Hematopoietic multipotent progenitor cell treated with erythropoietin and hydrocortisone succinate and interleukin-3 and kit ligand, for 15 days (in vitro differentiated cells): Measurements from ENCODE around the gene CAB39L.
"Not testable (repeated sequence)": the region's sequence is repeated elsewhere in the genome, so short reads cannot be mapped to it uniquely, and the experiment has no call there.

Source experiments
- DNase-seq: peaks from one replicate; pipeline ENCODE4 v3.0.0-alpha.2; 2015; ENCODE audit warnings: low spot score

The CAB39L gene

DNA sequence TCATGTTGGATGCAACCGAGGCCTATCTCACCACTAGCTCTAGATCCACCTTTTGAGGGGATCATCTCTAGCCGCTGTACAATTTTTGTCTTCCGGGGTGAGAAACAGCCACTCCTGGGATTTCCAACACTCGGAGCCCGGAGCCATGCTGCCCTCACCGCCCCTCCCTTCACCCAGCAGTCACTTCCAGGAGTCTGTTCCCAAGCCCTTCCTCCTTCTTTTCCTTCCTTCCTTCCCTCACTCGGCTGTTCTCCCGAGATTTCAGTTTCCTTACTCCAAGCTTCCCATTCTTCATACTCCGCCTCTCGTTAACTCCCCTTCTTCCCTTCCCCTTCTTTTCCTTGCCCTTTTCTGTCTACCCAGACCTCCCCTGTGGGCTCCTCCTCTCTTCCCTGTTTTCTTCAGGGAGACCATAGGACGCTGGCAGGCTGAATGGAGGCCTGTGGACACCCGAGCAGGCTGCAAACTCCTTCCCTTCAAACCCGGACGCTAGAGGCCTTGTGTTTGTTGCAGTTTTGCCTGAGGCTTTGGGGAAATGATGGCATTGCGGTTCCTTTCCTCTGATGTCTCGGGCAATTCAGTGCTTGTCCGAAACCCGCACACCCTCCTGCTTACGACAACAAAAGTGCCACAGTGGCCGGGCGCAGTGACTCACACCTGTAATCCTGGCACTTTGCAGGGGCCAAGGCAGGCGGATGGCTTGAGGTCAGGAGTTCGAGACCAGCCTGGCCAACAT lies 96.0 kb downstream of the CAB39L start:
- no peak for DNase-seq

DNA sequence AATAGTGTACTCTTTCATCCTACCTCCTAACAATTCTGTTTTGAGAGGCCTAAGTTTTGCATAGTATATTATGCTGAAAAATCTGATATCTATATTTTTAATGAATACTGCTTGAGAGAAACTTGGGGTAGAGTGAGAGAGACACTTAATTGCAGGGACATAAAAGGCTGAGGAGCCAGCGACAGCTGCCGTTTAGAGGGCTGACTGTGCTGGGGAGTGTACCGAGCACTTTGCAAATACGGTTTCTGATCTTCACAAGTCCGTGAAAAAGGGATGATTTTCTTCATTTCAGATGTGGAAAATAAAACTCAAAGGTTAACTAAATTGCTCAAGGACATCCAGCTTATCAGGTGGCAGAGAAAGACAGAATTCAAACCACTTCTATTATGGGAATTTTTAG lies 97.4 kb downstream of the CAB39L start:
- DNase-seq: no peak

DNA sequence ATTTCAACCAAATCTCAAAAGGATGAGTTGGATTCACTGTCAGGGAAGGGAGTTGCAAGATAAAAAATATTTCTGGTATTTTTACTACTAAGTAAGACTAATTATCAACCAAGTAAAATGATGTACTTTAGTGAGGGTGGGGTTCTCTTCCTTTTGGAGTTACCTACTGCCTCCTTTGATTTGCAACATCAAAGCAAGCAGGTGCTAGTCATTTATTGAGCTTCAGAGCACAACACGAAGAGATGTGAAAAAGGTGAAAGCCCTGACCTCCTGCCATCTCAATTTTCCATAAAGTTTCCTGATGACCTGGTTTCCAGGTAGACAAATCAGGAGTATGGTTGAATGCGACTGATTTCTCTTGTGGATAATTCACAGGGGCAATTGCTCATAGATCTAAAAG lies 100.1 kb downstream of the CAB39L start:
- DNase-seq: no peak

DNA sequence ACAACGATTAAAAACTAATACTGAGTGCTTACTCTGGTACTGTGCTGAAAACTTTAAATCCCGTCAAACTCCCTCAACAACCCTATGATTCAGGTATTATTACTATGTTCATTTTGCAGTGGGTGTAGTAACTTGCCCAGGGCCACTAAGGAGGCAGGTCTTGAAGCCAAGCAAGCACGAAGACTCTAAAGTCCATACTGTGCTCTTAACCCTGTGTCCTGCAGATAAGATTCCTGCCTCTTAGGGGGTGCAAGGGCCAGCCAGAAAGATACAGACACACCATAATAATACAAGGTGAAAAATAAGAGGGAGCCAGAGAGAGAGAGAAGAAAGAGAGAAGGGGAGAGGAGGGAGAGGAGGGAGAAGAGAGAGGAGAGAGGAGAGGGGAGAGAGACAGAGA lies 100.6 kb downstream of the CAB39L start:
- DNase-seq: no peak

DNA sequence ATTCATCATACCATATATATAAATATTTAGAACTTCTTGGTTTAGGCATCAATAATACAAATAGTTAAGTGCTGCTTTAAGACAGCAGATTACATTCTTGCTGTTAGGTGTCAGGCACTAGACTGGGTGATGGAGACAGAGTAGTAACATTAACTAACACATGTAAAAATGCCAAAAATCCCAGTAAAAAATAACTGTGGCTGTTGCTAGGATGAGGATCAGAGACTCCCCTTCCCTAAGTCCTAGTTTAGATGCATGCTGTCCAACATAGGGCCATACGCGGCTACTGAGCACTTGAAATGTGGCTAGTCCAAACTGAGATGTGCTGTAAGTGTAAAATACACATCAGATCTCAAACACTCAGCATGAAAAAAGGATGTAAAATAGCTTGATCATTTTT lies 101.4 kb downstream of the CAB39L start:
- no peak for DNase-seq

DNA sequence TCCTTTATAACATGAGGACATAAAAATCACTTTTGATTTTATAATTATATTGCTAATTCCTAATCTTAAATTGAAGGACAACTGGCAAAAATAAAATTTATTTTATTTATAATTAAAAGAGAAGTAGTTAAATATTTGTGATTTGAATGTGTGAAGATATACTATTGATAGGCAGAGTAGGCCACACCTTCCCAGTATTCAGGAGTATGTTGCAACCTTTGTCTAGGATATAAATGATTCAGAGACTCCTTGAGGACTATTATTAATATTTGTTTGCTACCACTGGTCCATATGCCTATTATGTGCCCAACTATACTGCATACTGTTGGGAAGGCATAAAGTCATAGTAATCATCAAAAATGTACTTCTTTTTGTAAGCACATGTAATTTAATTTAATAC lies 101.9 kb downstream of the CAB39L start:
- DNase-seq: no peak

DNA sequence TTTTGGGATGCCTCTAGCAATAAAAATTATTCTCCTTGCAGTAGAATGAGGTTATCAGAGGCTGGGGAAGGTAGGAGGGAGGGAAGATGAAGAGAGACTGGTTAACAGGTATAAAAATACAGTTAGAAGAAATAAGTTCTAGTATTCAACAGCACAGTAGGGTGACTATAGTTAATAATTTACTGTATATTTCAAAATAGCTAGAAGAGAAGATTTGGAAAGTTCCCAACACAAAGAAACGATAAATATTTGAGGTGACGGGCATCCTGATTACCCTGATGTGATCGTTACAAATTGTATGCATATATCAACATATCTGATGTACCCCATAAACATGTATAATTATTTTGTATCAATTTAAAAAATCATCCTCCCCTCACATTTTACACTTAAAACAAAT lies 102.3 kb downstream of the CAB39L start:
- DNase-seq: no peak

DNA sequence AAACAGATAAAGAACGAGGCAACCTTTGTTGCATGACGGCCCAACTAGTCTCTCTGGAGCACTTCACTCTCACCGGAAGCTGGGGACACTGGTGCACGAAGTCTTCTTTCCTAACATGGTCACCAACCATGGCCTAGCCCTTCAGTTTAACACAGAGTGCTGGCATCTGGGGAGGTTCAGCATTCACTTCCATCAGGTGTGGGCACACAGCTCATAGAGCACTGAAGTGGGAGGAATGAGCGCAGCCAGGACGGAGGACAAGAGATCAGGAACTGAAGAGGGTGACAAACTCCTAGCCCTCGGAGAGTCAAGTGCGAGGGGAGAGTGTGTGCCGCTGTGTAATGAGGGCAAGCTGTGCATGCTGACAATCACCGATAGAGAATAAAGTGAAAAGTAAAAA lies 103.7 kb downstream of the CAB39L start:
- no peak for DNase-seq

DNA sequence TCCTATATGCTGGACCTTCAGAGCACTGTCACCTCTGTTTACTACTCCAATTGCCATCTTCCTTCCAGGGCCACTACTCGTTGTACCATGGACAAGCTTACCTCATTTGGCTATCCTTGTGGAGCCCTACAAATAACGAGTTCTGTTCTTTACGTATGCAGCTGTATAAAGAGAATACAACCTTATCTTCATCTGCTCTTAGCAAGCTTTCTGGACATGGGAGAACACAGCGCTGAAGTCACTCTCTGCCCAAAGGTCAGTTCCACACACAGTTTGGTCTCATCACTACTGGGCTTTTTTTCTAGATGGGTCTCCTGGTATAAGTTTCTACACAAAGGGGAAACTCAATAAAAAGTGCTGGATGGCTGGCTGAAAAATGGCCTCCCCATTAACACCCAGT lies 107.2 kb downstream of the CAB39L start:
- DNase-seq: no peak

DNA sequence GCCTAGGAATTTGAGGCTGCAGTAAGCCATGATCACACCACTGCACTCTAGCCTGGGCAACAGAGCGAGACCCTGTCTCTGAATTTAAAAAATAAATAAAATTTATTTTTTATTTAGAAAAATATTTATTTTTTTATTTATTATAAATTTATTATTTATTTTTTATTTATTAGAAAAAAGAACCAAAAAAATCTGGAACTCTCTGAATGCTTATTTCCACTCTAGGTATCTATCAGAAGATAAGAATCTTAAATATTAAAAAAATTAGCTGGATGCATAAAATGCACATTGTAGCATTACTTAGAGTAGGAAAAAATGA lies 113.4 kb downstream of the CAB39L start:
- DNase-seq: no peak

DNA sequence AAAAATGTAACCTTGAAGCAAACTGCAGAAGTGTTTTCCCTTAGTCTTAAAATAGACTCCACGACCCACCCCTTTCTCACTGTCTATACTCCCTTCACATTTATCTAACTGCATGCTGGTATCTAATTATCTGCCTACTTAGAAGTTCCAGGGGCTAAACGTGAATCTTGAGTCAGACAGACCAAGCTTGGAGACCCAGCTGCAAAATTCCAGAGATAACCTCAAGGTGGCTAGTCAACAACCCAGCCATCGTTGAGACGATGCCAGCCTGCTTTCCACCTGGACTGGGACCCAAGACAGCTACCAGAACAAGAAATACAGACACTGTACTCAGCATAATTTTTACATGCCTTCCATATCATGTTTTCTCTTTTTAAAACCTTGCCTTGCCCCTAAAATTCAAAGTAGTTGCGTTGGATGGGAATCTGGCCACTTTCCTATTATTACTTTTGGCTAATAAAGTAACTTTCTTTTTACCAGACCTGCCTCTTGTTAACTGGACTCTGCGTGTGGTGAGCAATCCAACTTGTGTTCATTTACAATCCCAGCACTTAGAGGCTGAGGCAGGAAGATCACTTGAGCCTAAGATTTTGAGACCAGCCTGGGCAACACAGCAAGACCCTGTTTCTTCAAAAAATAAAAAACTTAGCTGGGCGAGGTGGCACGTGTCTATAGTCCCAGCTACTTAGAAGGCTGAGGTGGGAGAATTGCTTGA lies 113.9 kb downstream of the CAB39L start:
- no peak for DNase-seq

DNA sequence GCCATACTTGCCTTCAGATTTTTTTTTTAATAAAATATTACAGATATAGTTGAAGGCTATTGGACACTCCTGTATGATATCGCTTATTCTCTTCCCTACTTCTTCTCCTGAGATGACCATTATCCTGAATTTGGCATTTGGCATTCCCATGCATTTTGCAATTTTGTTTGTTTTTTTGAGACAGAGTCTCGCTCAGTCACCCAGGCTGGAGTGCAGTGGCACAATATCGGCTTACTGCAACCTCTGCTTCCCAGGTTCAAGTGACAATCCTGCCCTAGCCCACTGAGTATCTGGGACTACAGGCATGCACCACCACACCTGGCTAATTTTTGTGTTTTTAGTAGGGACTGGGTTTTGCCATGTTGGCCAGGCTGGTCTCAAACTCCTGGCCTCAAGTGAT lies 116.7 kb downstream of the CAB39L start:
- DNase-seq: not testable (repeated sequence)

DNA sequence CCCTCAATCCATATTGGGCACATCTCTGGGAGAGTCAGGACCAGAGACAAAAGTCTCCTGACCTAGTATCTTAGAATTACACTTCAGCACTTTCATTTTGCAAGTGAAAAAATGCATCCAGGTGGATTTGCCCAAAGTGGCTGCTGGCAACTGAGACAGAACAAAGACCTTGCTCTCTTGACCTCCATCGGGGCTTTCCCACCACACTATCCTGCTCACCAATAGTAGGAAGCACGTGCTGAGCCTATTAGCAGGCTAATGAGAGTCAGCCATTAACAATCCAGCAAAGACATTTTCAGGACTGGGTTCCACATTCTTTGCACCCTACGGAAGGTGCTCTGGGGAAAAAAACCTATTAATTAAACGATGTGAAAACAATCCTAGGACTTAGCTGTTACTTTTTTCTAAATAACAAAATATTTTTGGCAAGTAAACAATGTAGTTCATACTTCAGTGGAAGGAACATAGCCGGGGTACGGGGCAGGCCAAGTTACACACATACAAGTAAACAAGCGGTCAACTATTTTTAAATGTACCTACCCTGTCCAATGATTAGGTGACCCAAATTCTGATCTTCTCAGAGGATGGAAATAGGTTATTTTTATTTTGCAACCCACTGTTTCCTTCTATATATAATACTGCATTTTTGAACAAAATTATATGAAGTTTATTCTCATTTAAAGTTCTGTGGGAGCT lies 117.5 kb downstream of the CAB39L start:
- no peak for DNase-seq

DNA sequence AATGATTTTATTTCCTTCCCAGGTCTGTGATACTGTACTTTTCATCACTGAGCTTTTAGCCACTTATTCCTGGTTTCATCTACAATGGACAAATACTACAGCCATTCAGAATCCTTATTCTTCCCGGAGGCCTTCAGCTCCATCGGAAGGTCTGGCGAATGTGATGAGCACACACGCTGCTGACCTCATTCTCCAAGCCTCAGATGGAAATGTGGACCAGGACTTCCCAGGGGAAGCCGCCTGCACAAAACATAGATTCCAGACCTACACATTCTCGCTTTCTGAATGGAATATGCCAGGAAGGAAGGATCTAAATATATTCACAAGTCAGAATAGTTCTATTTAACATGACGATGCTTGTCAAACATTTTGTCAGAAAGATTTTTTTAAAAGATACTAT lies 120.5 kb downstream of the CAB39L start:
- no peak for DNase-seq

DNA sequence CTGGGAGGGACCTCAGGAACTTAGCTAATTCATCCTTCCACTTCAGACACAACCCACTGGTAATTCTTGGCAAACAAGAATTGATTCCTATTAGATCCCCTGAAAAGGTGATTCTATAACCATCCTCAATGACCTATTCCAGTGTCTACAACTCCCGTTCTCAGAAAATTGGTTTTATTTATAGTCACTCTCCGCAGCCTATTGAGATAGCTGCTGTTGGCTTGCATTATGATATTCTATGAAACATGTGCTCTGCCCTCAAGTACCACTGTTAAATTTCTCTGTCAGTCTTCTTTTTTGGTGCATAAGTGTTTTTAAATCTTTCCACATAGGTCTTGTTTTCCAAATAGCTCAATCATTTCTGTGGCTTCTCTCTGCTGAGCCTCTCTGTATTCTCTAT lies 121.2 kb downstream of the CAB39L start:
- DNase-seq: no peak

DNA sequence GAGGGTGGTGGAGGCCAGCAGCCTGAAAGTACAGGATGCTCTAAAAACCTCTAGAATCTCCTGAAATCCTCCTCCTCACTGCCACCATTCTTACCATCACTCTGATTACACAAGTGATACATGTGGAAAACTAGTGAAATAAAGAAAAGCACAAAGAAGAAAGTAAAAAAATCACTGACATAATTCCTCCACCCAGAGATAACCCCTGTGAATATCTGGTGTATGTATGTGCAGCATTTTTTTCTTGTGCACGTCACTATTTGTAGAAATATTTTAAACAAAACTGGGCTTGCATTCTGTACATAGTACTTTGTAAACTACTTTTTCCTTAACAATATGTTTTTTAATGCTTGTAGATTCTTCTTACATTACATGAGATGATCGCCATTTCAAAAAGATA lies 122.9 kb downstream of the CAB39L start:
- DNase-seq: no peak

DNA sequence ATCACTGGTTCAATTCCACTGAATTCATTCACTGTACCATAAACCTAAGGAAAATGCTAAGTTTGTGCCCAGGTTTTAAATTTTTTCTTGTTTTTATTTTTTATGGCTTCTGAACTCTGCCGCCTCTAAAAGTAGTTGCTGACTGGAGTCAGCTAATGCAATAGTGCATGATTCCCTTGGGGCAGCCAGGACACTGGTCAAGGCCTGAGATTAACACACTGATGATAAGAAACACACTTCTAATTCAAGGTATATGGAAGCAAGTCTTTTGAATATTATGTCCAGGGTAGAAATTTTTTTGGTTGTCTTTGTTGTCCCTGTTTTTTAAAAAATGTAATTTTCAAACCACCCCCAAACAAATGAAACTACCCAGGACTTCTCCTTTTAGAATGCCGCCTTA lies 123.9 kb downstream of the CAB39L start:
- no peak for DNase-seq

DNA sequence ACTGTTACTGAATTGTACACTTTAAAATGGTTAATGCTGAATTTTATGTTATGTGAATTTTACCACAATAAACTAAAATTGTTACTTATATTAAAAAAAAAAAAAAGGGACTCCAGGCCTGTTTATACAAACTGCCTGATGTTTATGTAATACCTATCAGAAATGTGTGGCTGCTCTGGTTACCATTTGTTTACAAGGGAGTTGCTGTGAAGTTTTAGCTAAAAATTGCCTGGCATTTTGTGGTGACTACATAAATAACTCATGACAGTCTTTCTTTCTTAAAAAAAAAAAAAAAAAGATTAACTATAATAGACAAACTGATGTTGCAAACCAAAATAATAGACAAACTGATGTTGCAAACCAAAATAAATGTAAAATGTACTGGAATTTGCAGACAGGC lies 124.3 kb downstream of the CAB39L start:
- no peak for DNase-seq

DNA sequence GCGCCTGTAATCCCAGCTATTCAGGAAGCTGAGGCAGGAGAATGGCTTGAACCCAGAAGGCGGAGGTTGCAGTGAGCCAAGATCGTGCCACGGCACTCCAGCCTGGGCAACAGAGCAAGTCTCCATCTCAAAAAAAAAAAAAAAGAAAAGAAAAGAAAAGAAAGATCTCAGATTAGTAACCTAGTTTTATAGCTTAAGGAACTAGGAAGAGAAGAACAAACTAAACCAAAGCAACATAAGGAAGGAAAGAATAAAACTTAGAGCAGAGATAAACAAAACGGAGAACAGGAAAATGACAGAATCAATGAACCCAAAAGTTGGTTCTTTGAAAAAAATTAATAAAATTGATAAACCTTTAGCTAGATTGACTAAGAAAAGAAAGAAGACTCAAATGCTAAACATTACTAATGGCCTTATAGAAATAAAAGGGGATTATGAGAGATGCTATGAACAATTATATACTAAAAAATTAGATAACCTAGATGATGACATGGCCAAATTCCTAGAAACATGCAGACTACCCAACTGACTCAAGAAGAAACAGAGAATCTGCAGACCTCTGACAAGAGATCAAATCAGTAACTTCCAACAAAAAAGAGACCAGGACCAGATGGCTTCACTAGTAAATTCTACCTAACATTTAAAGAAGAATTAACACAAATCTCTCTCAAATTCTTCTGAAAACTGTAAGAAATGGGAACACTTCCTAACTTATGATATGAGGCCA lies 127.9 kb downstream of the CAB39L start:
- DNase-seq: peak; percentile 32

DNA sequence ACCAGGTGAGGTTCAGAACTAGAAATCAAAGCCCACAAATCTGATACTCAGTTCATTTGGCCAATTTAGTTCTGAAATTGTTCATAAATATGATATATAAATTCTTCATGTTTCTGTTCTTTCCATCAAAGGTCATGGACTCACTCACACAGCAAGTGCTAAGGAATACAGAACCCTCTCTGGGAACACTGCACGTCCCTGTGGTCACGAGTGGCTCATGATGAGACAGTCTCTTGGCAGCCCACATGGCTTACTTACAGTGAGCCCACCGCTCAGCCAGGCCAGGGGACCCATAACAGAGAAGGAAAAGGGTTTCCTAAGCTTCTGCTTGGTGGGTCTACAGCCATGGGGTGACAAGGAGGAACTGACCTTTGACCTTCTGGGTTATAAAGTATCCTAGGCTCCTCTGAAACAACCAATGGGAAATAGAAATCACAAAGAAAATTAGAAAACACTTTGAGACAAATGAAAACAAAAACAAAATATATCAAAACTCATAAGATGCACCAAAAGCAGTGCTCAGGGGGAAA lies 128.8 kb downstream of the CAB39L start:
- no peak for DNase-seq

DNA sequence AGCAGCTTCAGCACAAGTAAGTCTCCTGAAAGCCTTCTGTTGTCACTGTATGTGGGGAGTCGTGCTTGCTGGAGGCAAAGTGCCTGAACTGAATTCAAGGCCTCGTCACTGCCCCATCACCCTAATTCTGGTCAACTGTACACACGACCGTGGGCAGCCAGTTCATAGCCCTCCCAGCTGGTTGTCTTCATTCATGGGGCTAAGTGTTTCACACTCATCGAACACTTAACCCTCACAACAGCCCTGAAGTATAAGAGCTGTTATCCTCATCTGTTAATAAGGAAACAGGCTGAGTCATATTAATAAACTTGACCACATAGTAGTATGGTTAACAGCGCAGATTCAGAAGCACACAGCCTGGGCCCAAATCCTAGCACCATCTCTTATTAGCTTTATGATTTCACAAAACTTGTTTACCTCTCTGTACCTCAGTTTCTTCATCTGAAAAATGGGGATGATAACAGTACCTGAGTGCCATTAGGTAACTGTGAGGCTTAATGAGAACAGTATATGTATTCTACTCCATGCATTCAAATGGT lies 129.5 kb downstream of the CAB39L start:
- DNase-seq: no peak

DNA sequence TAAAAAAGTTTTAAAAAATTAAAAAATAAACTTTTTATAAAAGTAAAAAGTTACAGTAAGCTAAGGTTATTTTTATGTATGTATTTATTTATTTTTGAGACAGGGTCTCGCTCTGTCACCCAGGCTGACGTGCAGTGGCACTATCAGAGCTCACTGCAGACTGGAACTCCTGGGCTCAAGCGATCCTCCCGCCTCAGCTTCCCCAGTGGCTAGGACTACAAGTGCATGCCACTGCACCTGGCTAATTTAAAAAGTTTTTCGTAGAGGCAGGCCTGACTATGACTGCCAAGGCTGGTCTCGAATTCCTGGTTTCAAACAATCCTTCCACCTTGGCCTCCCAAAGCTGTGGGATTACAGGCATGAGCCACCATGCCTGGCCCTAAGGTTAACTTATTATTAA lies 132.0 kb downstream of the CAB39L start:
- no peak for DNase-seq
